ENCODE data around the gene SLC44A1.
A peak's percentile ranks its signal among the peaks of the same experiment; 100 is the strongest.

Gene SLC44A1

GRCh38 chr9:105438141-105438806, 193.8 kb downstream of the SLC44A1 start:
- DNase-seq, result no peak

GRCh38 chr9:105439428-105439827, 195.0 kb downstream of the SLC44A1 start:
- DNase-seq, result no peak

GRCh38 chr9:105441616-105442160, 197.2 kb downstream of the SLC44A1 start:
- DNase-seq, result no peak

GRCh38 chr9:105443121-105443520, 198.7 kb downstream of the SLC44A1 start:
- no peak for DNase-seq

- DNase-seq, result no peak
Measured at GRCh38 chr9:105444130-105444529, 199.7 kb downstream of the SLC44A1 start.

- DNase-seq, result no peak
Measured at GRCh38 chr9:105445203-105445881, 200.9 kb downstream of the SLC44A1 start.

GRCh38 chr9:105447386-105447813, 202.9 kb downstream of the SLC44A1 start:
- DNase-seq, result no peak

GRCh38 chr9:105447814-105448812, 203.7 kb downstream of the SLC44A1 start, which contains the start of gene FSD1L:
Gene FSD1L (plus strand): TSS chr9:105448034. CDS start chr9:105448221, 187 bp downstream.
- DNase-seq, result peak; percentile 80

GRCh38 chr9:105449081-105449480, 204.6 kb downstream of the SLC44A1 start:
- DNase-seq, result no peak

- DNase-seq, result no peak
Measured at GRCh38 chr9:105452185-105452584, 207.7 kb downstream of the SLC44A1 start.

GRCh38 chr9:105455836-105456475, 211.5 kb downstream of the SLC44A1 start:
- no peak for DNase-seq

GRCh38 chr9:105457560-105458294, 213.3 kb downstream of the SLC44A1 start:
- no peak for DNase-seq

GRCh38 chr9:105458404-105458803, 214.0 kb downstream of the SLC44A1 start:
- DNase-seq, result no peak

- DNase-seq, result no peak
Measured at GRCh38 chr9:105459336-105459735, 214.9 kb downstream of the SLC44A1 start.

- DNase-seq, result no peak
Measured at GRCh38 chr9:105466898-105467455, 222.5 kb downstream of the SLC44A1 start.

- no peak for DNase-seq
Measured at GRCh38 chr9:105468875-105469274, 224.4 kb downstream of the SLC44A1 start.

GRCh38 chr9:105473221-105473620, 228.8 kb downstream of the SLC44A1 start:
- no peak for DNase-seq

- DNase-seq, result no peak
Measured at GRCh38 chr9:105475302-105475701, 230.9 kb downstream of the SLC44A1 start.

GRCh38 chr9:105479846-105480245, 235.4 kb downstream of the SLC44A1 start:
- no peak for DNase-seq

GRCh38 chr9:105483618-105484017, 239.2 kb downstream of the SLC44A1 start:
- DNase-seq, result no peak

- no peak for DNase-seq
Measured at GRCh38 chr9:105484226-105484625, 239.8 kb downstream of the SLC44A1 start.

Measured in stimulated activated CD4-positive, alpha-beta T cell treated with anti-CD3 and anti-CD28 coated beads, Interleukin-12 subunit alpha, Interleukin-12 subunit beta, amount 100 ng/mL, for 4 hours (primary cell).